Trophoblast cell (in vitro differentiated cells and primary cell): Measurements from ENCODE around the gene SCAMP5.

Experiments used
- DNase-seq, 2 donors: peaks; one replicate each; pipeline ENCODE4 v3.0.0-alpha.2; 2016
- H2AFZ ChIP-seq: 2 replicates; pipeline ENCODE4 v1.6.1; 2013; ENCODE audit warnings: low read length, moderate library complexity, mild to moderate bottlenecking; ENCODE audit not compliant: insufficient read depth, poor library complexity
- H2AK5ac ChIP-seq: 2 replicates; pipeline ENCODE4 v1.6.1; 2013; ENCODE audit warnings: mild to moderate bottlenecking, low read length
- H2BK120ac ChIP-seq: 2 replicates; pipeline ENCODE4 v1.6.1; 2013; ENCODE audit warnings: low read length, mild to moderate bottlenecking, moderate library complexity; ENCODE audit not compliant: insufficient read depth, poor library complexity
- H2BK12ac ChIP-seq: 2 replicates; pipeline ENCODE4 v1.6.1; 2013; ENCODE audit warnings: mild to moderate bottlenecking, low read length, moderate library complexity
- H2BK5ac ChIP-seq: 2 replicates; pipeline ENCODE4 v1.6.1; 2013; ENCODE audit warnings: low read length, low read depth, moderate library complexity, mild to moderate bottlenecking; ENCODE audit not compliant: poor library complexity
- H3K14ac ChIP-seq: 2 replicates; pipeline ENCODE4 v1.6.1; 2013; ENCODE audit warnings: mild to moderate bottlenecking, low read length
- H3K18ac ChIP-seq: 2 replicates; pipeline ENCODE4 v1.6.1; 2013; ENCODE audit warnings: mild to moderate bottlenecking, low read length
- H3K23ac ChIP-seq: 2 replicates; pipeline ENCODE4 v1.6.1; 2013; ENCODE audit warnings: low read length
- H3K27ac ChIP-seq: 2 replicates; pipeline ENCODE4 v1.5.1; 2013; ENCODE audit warnings: low read depth, mild to moderate bottlenecking, inconsistent platforms, low read length, moderate library complexity
- H3K27me3 ChIP-seq: 2 replicates; pipeline ENCODE4 v1.6.1; 2013; ENCODE audit warnings: inconsistent platforms, mild to moderate bottlenecking, low read length, moderate library complexity; ENCODE audit not compliant: insufficient read depth
- H3K36me3 ChIP-seq, 2 experiments: 1 replicate in 1 of 2; 2 replicates in 1 of 2; pipeline ENCODE4 v1.6.1; 2013; ENCODE audit warnings: low read length in 2 of 2, mild to moderate bottlenecking in 2 of 2, moderate library complexity in 1 of 2; ENCODE audit not compliant: insufficient read depth in 2 of 2, control insufficient read depth in 1 of 2
- H3K4ac ChIP-seq: 2 replicates; pipeline ENCODE4 v1.6.1; 2013; ENCODE audit warnings: low read depth, mild to moderate bottlenecking, low read length, moderate library complexity
- H3K4me1 ChIP-seq, 2 experiments: 1 replicate in 1 of 2; 2 replicates in 1 of 2; pipeline ENCODE4 v1.6.1; 2013; ENCODE audit warnings: low read length in 2 of 2, mild to moderate bottlenecking in 2 of 2, moderate library complexity in 1 of 2; ENCODE audit not compliant: insufficient read depth in 2 of 2, control insufficient read depth in 1 of 2
- H3K4me2 ChIP-seq: 2 replicates; pipeline ENCODE4 v1.6.1; 2013; ENCODE audit warnings: inconsistent platforms, mild to moderate bottlenecking, low read length, moderate library complexity
- H3K4me3 ChIP-seq: 2 replicates; pipeline ENCODE4 v1.5.1; 2013; ENCODE audit warnings: mild to moderate bottlenecking, low read depth, low read length, inconsistent platforms
- H3K79me1 ChIP-seq: one replicate; pipeline ENCODE4 v1.6.1; 2013; ENCODE audit warnings: low read length
- H3K79me2 ChIP-seq: 2 replicates; pipeline ENCODE4 v1.6.1; 2013; ENCODE audit warnings: low read length, mild to moderate bottlenecking; ENCODE audit not compliant: control insufficient read depth, insufficient read depth, poor library complexity
- H3K9ac ChIP-seq: 2 replicates; pipeline ENCODE4 v1.6.1; 2013; ENCODE audit warnings: mild to moderate bottlenecking, low read length
- H3K9me3 ChIP-seq: 2 replicates; pipeline ENCODE4 v1.6.1; 2013; ENCODE audit warnings: low read depth, mild to moderate bottlenecking, control low read depth, inconsistent platforms, low read length; ENCODE audit not compliant: insufficient read depth
- H4K12ac ChIP-seq: 2 replicates; pipeline ENCODE4 v1.6.1; 2013; ENCODE audit warnings: low read depth, mild to moderate bottlenecking, low read length, moderate library complexity
- H4K8ac ChIP-seq: 2 replicates; pipeline ENCODE4 v1.6.1; 2013; ENCODE audit warnings: low read depth, mild to moderate bottlenecking, low read length, moderate library complexity
- H4K91ac ChIP-seq: one replicate; pipeline ENCODE4 v1.6.1; 2013; ENCODE audit warnings: low read depth, mild to moderate bottlenecking, low read length, moderate library complexity
- WGBS: extraction: QIAGEN DNeasy Blood & Tissue Kit; methylation state at CpG from one replicate; pipeline ENCODE4 v1.1.7; 2013; ENCODE audit warnings: missing lambda C conversion rate; ENCODE audit not compliant: insufficient read length, insufficient coverage; ENCODE audit errors: extremely low coverage; 5-methylcytosine and 5-hydroxymethylcytosine counted together

Gene SCAMP5

DNA sequence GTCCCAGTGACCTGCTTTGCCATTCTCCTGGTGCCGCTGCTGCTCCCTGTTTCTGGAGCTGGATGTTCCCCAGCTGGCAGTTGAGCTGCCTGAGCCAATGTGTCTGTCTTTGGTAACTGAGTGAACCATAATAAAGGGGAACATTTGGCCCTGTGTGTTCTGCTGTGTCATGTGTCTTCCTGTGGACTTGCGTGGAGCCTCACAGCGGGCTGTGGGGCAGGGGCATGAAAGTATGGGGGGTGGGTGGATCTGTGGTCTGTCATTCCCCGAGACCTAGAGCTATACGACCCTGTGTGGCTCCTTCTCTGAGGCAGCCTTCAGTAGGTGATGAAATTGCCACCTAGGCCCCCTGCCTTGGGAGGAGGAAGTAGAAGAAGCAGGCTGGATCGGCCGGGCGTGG is 26.0 kb downstream of the SCAMP5 start:
- Histone ChIP-seq H3K4me3 (no peak overlapping the region), H3K4ac (no peak overlapping the region), H3K4me1 (peaks cover 0 to 2% of the 10 kb centered on the region in 2 experiments), H3K4me2 (no peak overlapping the region), H3K27me3 (no peaks in the 10 kb centered on the region), H3K23ac (no peak overlapping the region), H2BK120ac (no peak overlapping the region), H3K36me3 (peaks cover 0 to 6% of the 10 kb centered on the region in 2 experiments), H3K79me2 (peaks cover 3% of the 10 kb centered on the region), H3K9me3 (no peaks in the 10 kb centered on the region), H2AK5ac (no peak overlapping the region), H4K12ac (no peak overlapping the region), H2BK5ac (no peak overlapping the region), H3K27ac (no peak overlapping the region), H4K91ac (no peak overlapping the region), H3K18ac (no peak overlapping the region), H4K8ac (no peak overlapping the region), H2AFZ (no peak overlapping the region), H3K14ac (no peak overlapping the region), H3K79me1 (peaks cover 3% of the 10 kb centered on the region), H2BK12ac (no peak overlapping the region), H3K9ac (no peak overlapping the region)
- WGBS = no CpG with 5 or more reads among the region's 8 CpGs
- no peak for DNase-seq

DNA sequence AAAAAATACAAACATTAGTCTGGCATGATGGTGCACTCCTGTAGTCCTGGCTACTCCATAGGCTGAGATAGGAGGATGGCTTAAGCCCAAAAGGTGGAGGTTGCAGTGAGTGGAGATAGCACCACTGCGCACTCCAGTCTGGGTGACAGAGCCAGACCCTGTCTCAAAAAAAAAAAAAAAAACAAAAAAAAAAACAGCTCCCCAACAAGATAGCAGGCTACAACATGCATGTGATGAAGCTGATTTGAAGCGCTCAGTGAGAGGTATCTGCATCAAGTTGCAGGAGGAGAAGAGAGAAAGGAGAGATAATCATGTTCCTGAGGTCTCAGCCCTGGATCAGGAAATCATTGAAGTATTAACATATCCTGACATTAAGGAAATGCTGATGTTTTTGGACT is 27.4 kb downstream of the SCAMP5 start:
- WGBS = no CpG with 5 or more reads among the region's 2 CpGs
- Histone ChIP-seq H3K4me2 (no peak overlapping the region), H2AK5ac (no peak overlapping the region), H2BK5ac (no peak overlapping the region), H3K27me3 (no peaks in the 10 kb centered on the region), H3K27ac (no peak overlapping the region), H4K91ac (no peak overlapping the region), H4K8ac (peak overlapping the region; percentile 49), H3K4ac (no peak overlapping the region), H2BK120ac (no peak overlapping the region), H4K12ac (no peak overlapping the region), H3K9me3 (no peaks in the 10 kb centered on the region), H3K4me1 (peaks cover 0 to 2% of the 10 kb centered on the region in 2 experiments), H3K79me2 (peaks cover 3% of the 10 kb centered on the region), H3K14ac (no peak overlapping the region), H3K4me3 (no peak overlapping the region), H3K18ac (no peak overlapping the region), H3K23ac (no peak overlapping the region), H3K79me1 (peaks cover 3% of the 10 kb centered on the region), H2AFZ (no peak overlapping the region), H3K9ac (no peak overlapping the region), H2BK12ac (no peak overlapping the region), H3K36me3 (peaks cover 0 to 6% of the 10 kb centered on the region in 2 experiments)
- no peak for DNase-seq

DNA sequence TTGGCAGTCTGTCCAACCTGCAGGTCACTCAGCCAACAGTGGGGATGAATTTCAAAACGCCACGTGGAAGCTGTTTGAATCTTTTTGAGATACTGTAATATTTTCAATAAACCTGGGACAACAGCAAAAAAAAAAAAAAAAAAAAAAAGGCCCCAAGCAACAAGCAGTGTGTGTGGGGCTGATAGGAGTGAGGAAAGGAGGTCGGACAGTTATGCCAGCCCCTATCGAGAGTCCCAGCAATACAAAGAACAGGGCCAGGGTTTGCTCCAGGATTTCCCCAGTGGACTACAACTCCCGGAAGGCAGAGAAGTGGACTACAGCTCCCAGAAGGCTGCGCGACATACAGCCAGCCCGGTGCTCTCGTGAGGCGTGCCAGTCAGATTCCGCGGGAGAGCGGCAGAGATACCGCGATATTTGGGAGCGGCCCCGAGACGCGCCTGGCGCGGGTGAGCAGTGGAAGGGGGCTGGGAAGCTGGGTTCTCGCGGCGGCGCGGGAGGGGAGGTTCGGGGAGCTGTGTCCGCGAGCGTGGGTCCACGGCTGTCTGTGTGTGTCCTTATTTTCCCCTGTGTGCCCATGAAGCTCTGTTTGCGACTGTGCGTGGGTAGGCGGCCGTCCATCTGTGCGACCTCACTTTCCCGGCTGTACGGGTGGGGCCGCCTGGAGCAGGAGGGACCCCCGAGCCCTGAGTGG is 28.0 kb downstream of the SCAMP5 start, which contains the start of gene PPCDC:
PPCDC (plus strand) TSS at position 410 of the 691 bp plus-strand sequence. CDS start 4,729 bp downstream, outside the sequence.
- Histone ChIP-seq H3K14ac (peak within 1 kb of the TSS; percentile 99), H2BK120ac (peak within 1 kb of the TSS; percentile 86), H3K36me3 (peaks cover 2 to 6% of the 10 kb centered on the region in 2 experiments), H2BK5ac (peak within 1 kb of the TSS; percentile 57), H4K12ac (peak within 1 kb of the TSS; percentile 95), H3K79me1 (peaks cover 3% of the 10 kb centered on the region), H3K23ac (no peak within 1 kb of the TSS), H3K9me3 (no peaks in the 10 kb centered on the region), H3K4me2 (peak within 1 kb of the TSS; percentile 77), H3K9ac (peak within 1 kb of the TSS; percentile 99), H3K4me3 (peak within 1 kb of the TSS; percentile 98), H4K8ac (peak within 1 kb of the TSS; percentile 99), H4K91ac (peak within 1 kb of the TSS; percentile 97), H3K4ac (peak within 1 kb of the TSS; percentile 95), H3K27me3 (no peaks in the 10 kb centered on the region), H3K27ac (peak within 1 kb of the TSS; percentile 50), H3K79me2 (peaks cover 3% of the 10 kb centered on the region), H2AFZ (peak within 1 kb of the TSS; percentile 97), H3K4me1 (peaks cover 0 to 2% of the 10 kb centered on the region in 2 experiments), H3K18ac (peak within 1 kb of the TSS; percentile 96), H2AK5ac (peak within 1 kb of the TSS; percentile 74), H2BK12ac (no peak within 1 kb of the TSS)
- no CpG with 5 or more reads among the region's 40 CpGs for WGBS
- peak; percentile 95 to 99 for DNase-seq

DNA sequence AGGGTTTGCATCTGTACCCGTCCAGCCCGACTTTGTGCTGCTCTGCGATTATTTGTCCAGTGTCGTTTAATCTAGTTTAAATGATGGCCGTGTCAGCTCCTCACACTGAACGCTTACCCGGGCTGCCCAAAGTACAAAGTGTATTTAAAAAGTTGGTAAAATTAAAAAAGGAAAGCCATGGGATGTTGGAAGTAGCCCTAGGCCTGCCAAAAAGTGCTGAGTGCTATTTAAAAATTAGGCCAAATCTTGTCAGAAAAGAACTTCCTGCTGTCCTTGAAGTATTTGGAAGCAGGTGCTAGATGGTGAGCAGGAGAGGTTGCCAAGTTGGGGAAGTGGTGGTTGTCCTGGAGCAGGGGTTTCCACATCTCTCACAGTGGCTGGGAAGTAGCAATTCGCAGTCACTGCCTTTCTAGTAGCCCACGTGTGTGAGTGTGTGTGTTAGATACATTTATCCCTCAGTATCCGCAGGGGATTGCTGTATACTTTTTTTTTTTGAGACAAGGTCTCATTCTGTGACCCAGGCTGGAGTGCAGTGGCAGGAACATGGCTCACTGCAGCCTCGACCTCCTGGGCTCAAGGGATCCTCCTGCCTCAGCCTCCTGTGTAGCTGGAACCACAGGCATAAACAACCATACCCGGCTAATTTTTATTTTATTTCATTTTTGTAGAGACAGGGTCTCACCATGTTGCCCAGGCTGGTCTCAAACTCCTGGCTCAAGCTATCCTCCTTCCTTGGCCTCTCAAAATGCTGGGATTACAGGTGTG is 28.7 kb downstream of the SCAMP5 start:
- H3K27ac ChIP-seq = peak overlapping the region; percentile 50
- peak overlapping the region; percentile 97 for H2AFZ ChIP-seq
- WGBS = no CpG with 5 or more reads among the region's 12 CpGs
- H3K14ac ChIP-seq = peak overlapping the region; percentile 99
- no peak overlapping the region for H3K23ac ChIP-seq
- H2BK12ac ChIP-seq = no peak overlapping the region
- peaks cover 0 to 2% of the 10 kb centered on the region in 2 experiments for H3K4me1 ChIP-seq
- peak overlapping the region; percentile 99 for H3K9ac ChIP-seq
- H3K9me3 ChIP-seq = no peaks in the 10 kb centered on the region
- H2AK5ac ChIP-seq = peak overlapping the region; percentile 74
- H3K4me2 ChIP-seq = peak overlapping the region; percentile 77
- H2BK120ac ChIP-seq = peak overlapping the region; percentile 86
- H3K36me3 ChIP-seq = peaks cover 3 to 6% of the 10 kb centered on the region in 2 experiments
- peak overlapping the region; percentile 95 for H3K4ac ChIP-seq
- peak overlapping the region; percentile 95 for H4K12ac ChIP-seq
- peak overlapping the region; percentile 99 for H4K8ac ChIP-seq
- H3K27me3 ChIP-seq = no peaks in the 10 kb centered on the region
- H4K91ac ChIP-seq = peak overlapping the region; percentile 97
- H3K4me3 ChIP-seq = peak overlapping the region; percentile 98
- DNase-seq = peak in 1 of 2 donors; percentile 26
- peaks cover 3% of the 10 kb centered on the region for H3K79me1 ChIP-seq
- H3K79me2 ChIP-seq = peaks cover 3% of the 10 kb centered on the region
- H3K18ac ChIP-seq = peak overlapping the region; percentile 96
- peak overlapping the region; percentile 57 for H2BK5ac ChIP-seq
